ENCODE data around the gene MEI4.
"Not testable (repeated sequence)": the region's sequence is repeated elsewhere in the genome, so short reads cannot be mapped to it uniquely, and the experiment has no call there.

MEI4 gene

DNA sequence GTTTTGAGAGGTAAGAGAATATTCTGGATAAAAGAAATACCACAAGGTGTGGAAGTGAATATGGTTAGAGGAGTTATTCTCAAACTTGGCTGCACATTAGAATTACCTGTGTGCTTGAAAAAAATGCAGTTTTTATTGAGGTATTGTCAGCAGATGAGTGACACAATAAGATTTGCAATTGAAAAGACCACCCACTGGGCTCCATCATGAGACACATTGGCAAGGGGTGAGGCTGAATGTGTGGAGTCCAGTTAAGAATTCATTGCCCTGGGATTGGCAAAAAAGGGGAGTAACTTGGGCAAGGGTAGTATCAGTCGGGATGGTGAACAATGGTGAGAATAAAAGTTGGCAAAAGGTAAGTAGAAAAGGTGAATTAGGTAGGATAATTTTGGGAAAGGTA is 63.5 kb downstream of the MEI4 start:
- H2BK15ac ChIP-seq (replicated peaks; ENCODE audit: low read depth), result no peak overlapping the region
- H3K27ac ChIP-seq (ENCODE audit: low read depth, low read length), result no peak overlapping the region
- H3K27me3 ChIP-seq (ENCODE audit: insufficient read depth, low read length, poor library complexity), result no peaks in the 10 kb centered on the region
- H3K79me1 ChIP-seq (ENCODE audit: low read length), result no peaks in the 10 kb centered on the region
- no peak overlapping the region for H2BK5ac ChIP-seq (ENCODE audit: low read length)
- H3K4me3 ChIP-seq (ENCODE audit: low read length), result no peak overlapping the region
- H3K56ac ChIP-seq (ENCODE audit: low read length), result peak overlapping the region; percentile 34
- no peak overlapping the region for H4K8ac ChIP-seq (ENCODE audit: low read depth, low read length)
- H2BK120ac ChIP-seq (ENCODE audit: low read depth, low read length), result no peak overlapping the region
- no peak overlapping the region for H4K5ac ChIP-seq (ENCODE audit: low read length)
- no peak overlapping the region for H3K23ac ChIP-seq (ENCODE audit: low read length)
- peak overlapping the region; percentile 38 for H2AK5ac ChIP-seq (ENCODE audit: low read length)
- H3K9ac ChIP-seq (ENCODE audit: low read length), result no peak overlapping the region
- no peak overlapping the region for H3K4ac ChIP-seq (ENCODE audit: low read depth, low read length)
- H3K4me1 ChIP-seq (ENCODE audit: control insufficient read depth, low read depth, low read length), result peaks cover 2% of the 10 kb centered on the region
- 100% methylated on average over 1 of the region's 1 CpG for WGBS (ENCODE audit: extremely low coverage, insufficient coverage, low lambda C conversion rate)
- no peak overlapping the region for H3K18ac ChIP-seq (ENCODE audit: low read length)
- H3K79me2 ChIP-seq (ENCODE audit: control insufficient read depth, insufficient read depth, low read length), result no peaks in the 10 kb centered on the region
- DNase-seq, result no peak
- no peak overlapping the region for H3K4me2 ChIP-seq (ENCODE audit: low read length)
- no peaks in the 10 kb centered on the region for H3K36me3 ChIP-seq (ENCODE audit: control insufficient read depth, insufficient read depth, low read length)

GRCh38 chr6:77736010-77736409 is 83.2 kb downstream of the MEI4 start:
- not testable (repeated sequence) for H4K8ac ChIP-seq (ENCODE audit: low read depth, low read length); H3K79me1 ChIP-seq (ENCODE audit: low read length); H2BK120ac ChIP-seq (ENCODE audit: low read depth, low read length); H4K5ac ChIP-seq (ENCODE audit: low read length); H3K23ac ChIP-seq (ENCODE audit: low read length); H3K36me3 ChIP-seq (ENCODE audit: control insufficient read depth, insufficient read depth, low read length); H3K4me2 ChIP-seq (ENCODE audit: low read length); H3K27ac ChIP-seq (ENCODE audit: low read depth, low read length); H3K9ac ChIP-seq (ENCODE audit: low read length); H2BK5ac ChIP-seq (ENCODE audit: low read length); DNase-seq; H3K56ac ChIP-seq (ENCODE audit: low read length); H3K79me2 ChIP-seq (ENCODE audit: control insufficient read depth, insufficient read depth, low read length); H3K4ac ChIP-seq (ENCODE audit: low read depth, low read length); H3K4me1 ChIP-seq (ENCODE audit: control insufficient read depth, low read depth, low read length); H2AK5ac ChIP-seq (ENCODE audit: low read length); H3K18ac ChIP-seq (ENCODE audit: low read length); H3K4me3 ChIP-seq (ENCODE audit: low read length); H3K27me3 ChIP-seq (ENCODE audit: insufficient read depth, low read length, poor library complexity); H2BK15ac ChIP-seq (replicated peaks; ENCODE audit: low read depth)
- no CpG with 5 or more reads among the region's 13 CpGs for WGBS (ENCODE audit: extremely low coverage, insufficient coverage, low lambda C conversion rate)

GRCh38 chr6:77740380-77740779 is 87.5 kb downstream of the MEI4 start:
- H3K79me2 ChIP-seq (ENCODE audit: control insufficient read depth, insufficient read depth, low read length), result no peaks in the 10 kb centered on the region
- H2BK5ac ChIP-seq (ENCODE audit: low read length), result no peak overlapping the region
- H3K27me3 ChIP-seq (ENCODE audit: insufficient read depth, low read length, poor library complexity), result no peaks in the 10 kb centered on the region
- H2BK120ac ChIP-seq (ENCODE audit: low read depth, low read length), result no peak overlapping the region
- H2BK15ac ChIP-seq (replicated peaks; ENCODE audit: low read depth), result no peak overlapping the region
- no peaks in the 10 kb centered on the region for H3K4me1 ChIP-seq (ENCODE audit: control insufficient read depth, low read depth, low read length)
- no peak overlapping the region for H3K56ac ChIP-seq (ENCODE audit: low read length)
- no peak overlapping the region for H3K9ac ChIP-seq (ENCODE audit: low read length)
- H3K18ac ChIP-seq (ENCODE audit: low read length), result no peak overlapping the region
- no peaks in the 10 kb centered on the region for H3K36me3 ChIP-seq (ENCODE audit: control insufficient read depth, insufficient read depth, low read length)
- DNase-seq, result no peak
- no peak overlapping the region for H4K5ac ChIP-seq (ENCODE audit: low read length)
- H3K4me2 ChIP-seq (ENCODE audit: low read length), result no peak overlapping the region
- H4K8ac ChIP-seq (ENCODE audit: low read depth, low read length), result no peak overlapping the region
- no peaks in the 10 kb centered on the region for H3K79me1 ChIP-seq (ENCODE audit: low read length)
- no peak overlapping the region for H3K4ac ChIP-seq (ENCODE audit: low read depth, low read length)
- no peak overlapping the region for H3K4me3 ChIP-seq (ENCODE audit: low read length)
- H3K23ac ChIP-seq (ENCODE audit: low read length), result no peak overlapping the region
- no peak overlapping the region for H3K27ac ChIP-seq (ENCODE audit: low read depth, low read length)
- no CpG with 5 or more reads among the region's 1 CpG for WGBS (ENCODE audit: extremely low coverage, insufficient coverage, low lambda C conversion rate)
- no peak overlapping the region for H2AK5ac ChIP-seq (ENCODE audit: low read length)

GRCh38 chr6:77752156-77752555 is 99.3 kb downstream of the MEI4 start:
- not testable (repeated sequence) for H4K5ac ChIP-seq (ENCODE audit: low read length)

GRCh38 chr6:77762386-77762785 is 109.5 kb downstream of the MEI4 start:
- Histone ChIP-seq H3K4me1 (ENCODE audit: control insufficient read depth, low read depth, low read length) (no peaks in the 10 kb centered on the region), H3K79me2 (ENCODE audit: control insufficient read depth, insufficient read depth, low read length) (no peaks in the 10 kb centered on the region), H3K27me3 (ENCODE audit: insufficient read depth, low read length, poor library complexity) (no peaks in the 10 kb centered on the region), H3K36me3 (ENCODE audit: control insufficient read depth, insufficient read depth, low read length) (no peaks in the 10 kb centered on the region), H3K4me3 (ENCODE audit: low read length) (no peak overlapping the region), H2BK5ac (ENCODE audit: low read length) (no peak overlapping the region), H2BK15ac (replicated peaks; ENCODE audit: low read depth) (no peak overlapping the region), H3K56ac (ENCODE audit: low read length) (no peak overlapping the region), H2BK120ac (ENCODE audit: low read depth, low read length) (no peak overlapping the region), H3K4ac (ENCODE audit: low read depth, low read length) (no peak overlapping the region), H3K79me1 (ENCODE audit: low read length) (no peaks in the 10 kb centered on the region), H3K27ac (ENCODE audit: low read depth, low read length) (no peak overlapping the region), H2AK5ac (ENCODE audit: low read length) (no peak overlapping the region), H3K18ac (ENCODE audit: low read length) (no peak overlapping the region), H4K8ac (ENCODE audit: low read depth, low read length) (no peak overlapping the region), H3K9ac (ENCODE audit: low read length) (no peak overlapping the region), H3K4me2 (ENCODE audit: low read length) (no peak overlapping the region), H4K5ac (ENCODE audit: low read length) (no peak overlapping the region), H3K23ac (ENCODE audit: low read length) (no peak overlapping the region)
- no peak for DNase-seq
- no CpG with 5 or more reads among the region's 2 CpGs for WGBS (ENCODE audit: extremely low coverage, insufficient coverage, low lambda C conversion rate)

More at GRCh38 chr6:77752156-77752555, 99.3 kb downstream of the MEI4 start:
- not testable (repeated sequence) for H3K4me2 ChIP-seq (ENCODE audit: low read length); H2BK5ac ChIP-seq (ENCODE audit: low read length); H3K4me1 ChIP-seq (ENCODE audit: control insufficient read depth, low read depth, low read length); H2AK5ac ChIP-seq (ENCODE audit: low read length); H3K56ac ChIP-seq (ENCODE audit: low read length); H3K79me1 ChIP-seq (ENCODE audit: low read length); H3K18ac ChIP-seq (ENCODE audit: low read length); H4K8ac ChIP-seq (ENCODE audit: low read depth, low read length); H3K4ac ChIP-seq (ENCODE audit: low read depth, low read length); DNase-seq; H3K27me3 ChIP-seq (ENCODE audit: insufficient read depth, low read length, poor library complexity); H2BK15ac ChIP-seq (replicated peaks; ENCODE audit: low read depth); H3K79me2 ChIP-seq (ENCODE audit: control insufficient read depth, insufficient read depth, low read length); H3K4me3 ChIP-seq (ENCODE audit: low read length); H3K36me3 ChIP-seq (ENCODE audit: control insufficient read depth, insufficient read depth, low read length); H3K23ac ChIP-seq (ENCODE audit: low read length); H3K9ac ChIP-seq (ENCODE audit: low read length); H3K27ac ChIP-seq (ENCODE audit: low read depth, low read length); H2BK120ac ChIP-seq (ENCODE audit: low read depth, low read length)
- no CpG with 5 or more reads among the region's 1 CpG for WGBS (ENCODE audit: extremely low coverage, insufficient coverage, low lambda C conversion rate)

GRCh38 chr6:77763124-77763523 is 110.3 kb downstream of the MEI4 start:
- no CpG with 5 or more reads among the region's 2 CpGs for WGBS (ENCODE audit: extremely low coverage, insufficient coverage, low lambda C conversion rate)
- Histone ChIP-seq H3K36me3 (ENCODE audit: control insufficient read depth, insufficient read depth, low read length) (no peaks in the 10 kb centered on the region), H2BK15ac (replicated peaks; ENCODE audit: low read depth) (no peak overlapping the region), H2BK5ac (ENCODE audit: low read length) (no peak overlapping the region), H3K27me3 (ENCODE audit: insufficient read depth, low read length, poor library complexity) (no peaks in the 10 kb centered on the region), H2AK5ac (ENCODE audit: low read length) (no peak overlapping the region), H3K4ac (ENCODE audit: low read depth, low read length) (no peak overlapping the region), H3K79me2 (ENCODE audit: control insufficient read depth, insufficient read depth, low read length) (no peaks in the 10 kb centered on the region), H3K27ac (ENCODE audit: low read depth, low read length) (no peak overlapping the region), H4K5ac (ENCODE audit: low read length) (no peak overlapping the region), H3K9ac (ENCODE audit: low read length) (no peak overlapping the region), H3K18ac (ENCODE audit: low read length) (no peak overlapping the region), H3K56ac (ENCODE audit: low read length) (no peak overlapping the region), H3K79me1 (ENCODE audit: low read length) (no peaks in the 10 kb centered on the region), H2BK120ac (ENCODE audit: low read depth, low read length) (no peak overlapping the region), H3K4me3 (ENCODE audit: low read length) (no peak overlapping the region), H4K8ac (ENCODE audit: low read depth, low read length) (no peak overlapping the region), H3K23ac (ENCODE audit: low read length) (no peak overlapping the region), H3K4me1 (ENCODE audit: control insufficient read depth, low read depth, low read length) (no peaks in the 10 kb centered on the region), H3K4me2 (ENCODE audit: low read length) (no peak overlapping the region)
- DNase-seq, result no peak

All from mesendoderm (in vitro differentiated cells).